Posterior vena cava (tissue), 2 donors: Measurements from ENCODE around the gene TBPL1. TPM values are rescaled to one million over a fixed set of nuclear protein-coding genes. Genes with fewer than 3 reads are reported as not detected.
A peak's percentile ranks its signal among the peaks of the same experiment; 100 is the strongest.
"Not testable (repeated sequence)": the region's sequence is repeated elsewhere in the genome, so short reads cannot be mapped to it uniquely, and the experiment has no call there.

Experiments
- DNase-seq: peaks from one replicate; pipeline ENCODE4 v3.0.0-alpha.2; 2020; ENCODE audit warnings: low spot score
- intact Hi-C, 2 donors: fragments of 100-400 bp; cut with DNase I; formaldehyde crosslinking; loops; one replicate each; pipeline versions ENCODE4 v1.14.1 to v1.14.2; 2022 to 2023
- total RNA-seq, 2 donors: library from RNA; stranded (reverse); fragmentation: NEBNext Ultra II Directional; extraction: Animal tissue kit (Norgen Biotek cat#: 25700); gene quantifications; one replicate each; pipeline ENCODE4 v1.2.1, GENCODE V29; 2021
- donor health status: DM: yes; HTN: yes; CAD: no.
- donor health status: DM: yes; HTN: yes; CAD: no.

Gene TBPL1
- total RNA-seq, 2 donors from 2014 or later = 16.3 to 19.6 TPM

DNA sequence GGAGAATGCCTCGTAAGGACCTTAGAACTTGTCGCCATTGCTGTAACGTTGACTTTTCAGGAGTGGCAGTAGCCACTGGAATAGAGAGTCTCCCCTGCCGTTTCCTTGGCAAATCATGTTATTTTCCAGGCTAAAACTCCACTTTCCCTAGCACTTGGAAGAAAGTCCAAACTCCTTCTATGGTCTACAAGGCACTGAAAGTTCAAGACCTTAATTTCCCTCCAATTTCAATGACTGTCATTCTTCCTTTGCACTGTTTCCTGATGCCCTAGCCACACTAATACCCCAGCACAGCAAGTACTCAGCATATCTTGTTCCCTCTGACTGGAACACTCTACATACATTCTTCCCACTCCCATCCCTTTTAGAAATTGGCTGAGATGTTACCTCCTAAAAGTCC lies 1.8 kb upstream of the TBPL1 start:
- intact Hi-C loops = no loop called here
- no peak for DNase-seq

DNA sequence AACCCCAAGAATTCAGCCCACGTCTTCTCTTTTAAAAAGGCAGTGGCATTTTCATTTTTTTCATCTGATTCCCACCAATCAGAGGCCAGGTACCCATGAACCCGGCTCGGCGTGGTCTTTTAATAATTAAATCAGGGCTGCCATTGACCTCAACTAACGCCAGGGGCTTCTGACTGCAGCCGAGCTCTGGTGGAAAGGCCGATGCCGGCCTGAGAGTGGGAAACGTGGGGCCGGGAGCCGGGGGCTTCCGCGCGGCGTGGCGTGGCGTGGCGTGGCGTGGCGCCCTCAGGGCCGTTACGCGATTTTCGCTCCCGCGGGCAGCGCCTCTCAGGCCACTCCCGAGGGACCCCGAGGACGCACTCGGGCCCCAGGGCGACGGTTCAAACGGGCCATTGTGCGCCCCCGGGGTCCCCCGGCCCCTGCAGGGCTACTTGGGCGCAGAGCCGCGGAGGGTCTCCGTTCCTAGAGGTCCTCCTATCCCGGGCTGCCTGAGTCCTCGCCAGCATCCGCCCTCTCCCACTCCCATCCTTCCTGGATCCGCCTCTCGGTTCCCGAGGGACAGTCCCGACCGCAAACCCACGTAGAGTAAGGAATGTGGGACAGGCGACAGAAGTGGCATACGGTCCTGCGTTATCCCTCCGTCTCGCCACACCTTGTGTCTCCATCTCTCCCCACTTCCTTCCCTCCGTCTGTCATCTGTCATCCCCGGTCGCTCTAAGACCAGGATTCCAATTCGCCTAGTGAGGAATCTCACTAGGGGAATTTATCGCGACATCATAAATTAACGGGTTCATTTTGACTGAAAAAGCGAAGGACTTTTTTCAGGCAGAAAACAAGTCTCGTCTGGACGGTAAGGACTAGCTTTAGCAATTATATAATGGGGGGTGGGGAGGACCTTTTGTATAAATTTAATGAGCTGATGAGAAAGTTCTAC lies 876 bp upstream of the TBPL1 start:
- intact Hi-C loops = no loop called here
- DNase-seq = peak; percentile 92

DNA sequence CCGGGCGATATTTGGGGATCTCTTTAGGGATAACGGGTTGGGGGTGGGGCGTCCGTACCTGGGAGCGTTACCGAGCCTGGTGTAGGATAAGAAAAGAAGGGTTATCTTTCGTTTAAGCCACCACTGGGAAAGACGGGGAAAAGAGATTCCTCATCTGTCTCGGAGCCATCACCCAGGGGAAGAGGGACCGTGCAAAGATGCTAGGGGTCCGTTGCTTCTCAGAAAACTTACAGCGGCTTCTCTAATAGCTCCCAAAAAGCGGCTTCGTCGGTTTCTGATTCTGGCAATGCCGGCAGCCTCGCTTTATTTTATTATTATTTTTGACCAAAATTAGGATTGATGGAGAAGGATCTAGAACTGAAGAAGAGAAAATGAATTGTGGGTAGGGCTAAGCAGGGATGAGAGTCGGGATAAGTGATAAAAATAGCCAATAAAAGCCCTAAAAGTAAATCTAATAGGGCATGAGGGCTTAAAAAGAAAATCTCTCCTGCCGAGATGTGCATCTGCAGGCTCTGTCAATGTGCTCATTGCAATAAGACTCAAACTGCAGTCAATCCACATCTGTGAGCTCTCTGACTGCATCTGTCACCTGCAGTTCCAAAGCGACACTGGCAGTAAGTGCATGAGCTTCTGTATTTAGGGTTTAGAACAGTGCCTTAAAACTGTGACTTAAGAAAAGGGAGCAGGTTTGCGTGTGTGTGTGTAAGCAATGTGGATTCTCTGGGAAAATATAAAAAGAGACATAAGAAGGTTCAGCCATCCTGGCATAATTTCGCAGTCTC lies 801 bp downstream of the TBPL1 start:
- intact Hi-C loops = no loop called here
- no peak for DNase-seq

DNA sequence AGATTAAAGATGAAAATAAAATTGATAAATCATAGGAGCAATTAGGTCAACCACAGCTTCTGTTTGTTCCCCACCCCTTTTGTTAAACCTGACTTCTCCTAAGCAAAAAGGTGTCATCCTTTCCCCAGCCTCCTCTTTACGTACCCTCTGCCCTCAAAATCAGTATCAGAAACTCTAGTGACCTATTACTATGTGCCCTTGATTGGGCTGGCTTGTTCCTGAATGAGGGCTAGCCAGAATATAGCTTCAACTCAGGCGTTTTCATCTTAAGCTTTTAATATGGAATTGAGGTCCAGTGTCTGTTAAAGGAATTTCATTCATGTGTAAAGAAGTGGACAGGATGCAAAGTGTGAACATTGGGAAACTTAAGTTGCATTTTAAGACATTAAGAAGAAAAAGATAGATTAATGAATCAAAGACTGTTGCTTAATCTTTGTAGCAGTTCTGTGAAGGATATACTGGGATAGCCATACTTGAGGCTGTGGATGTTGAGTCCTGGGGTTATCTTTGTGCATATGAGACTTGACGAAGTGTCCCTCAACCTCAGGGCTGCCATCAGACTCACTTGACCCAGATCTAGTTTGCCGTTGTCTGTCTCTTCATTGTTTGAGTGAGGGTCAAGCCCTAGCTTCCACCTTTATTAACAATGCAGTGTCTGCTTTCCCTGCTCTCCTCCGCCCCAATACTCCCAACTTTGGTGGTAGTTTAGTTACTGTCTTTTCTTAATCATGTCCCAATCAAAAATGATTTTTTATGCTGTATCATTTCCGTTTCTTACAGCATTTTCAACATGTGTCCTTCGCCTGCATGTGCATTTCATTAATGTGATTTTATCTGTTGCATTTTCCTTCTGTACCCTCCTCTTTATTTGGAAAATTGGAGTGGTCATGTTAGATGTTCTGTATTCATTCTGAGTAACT lies 1.9 kb downstream of the TBPL1 start:
- no peak for DNase-seq
- intact Hi-C loops = no loop called here

DNA sequence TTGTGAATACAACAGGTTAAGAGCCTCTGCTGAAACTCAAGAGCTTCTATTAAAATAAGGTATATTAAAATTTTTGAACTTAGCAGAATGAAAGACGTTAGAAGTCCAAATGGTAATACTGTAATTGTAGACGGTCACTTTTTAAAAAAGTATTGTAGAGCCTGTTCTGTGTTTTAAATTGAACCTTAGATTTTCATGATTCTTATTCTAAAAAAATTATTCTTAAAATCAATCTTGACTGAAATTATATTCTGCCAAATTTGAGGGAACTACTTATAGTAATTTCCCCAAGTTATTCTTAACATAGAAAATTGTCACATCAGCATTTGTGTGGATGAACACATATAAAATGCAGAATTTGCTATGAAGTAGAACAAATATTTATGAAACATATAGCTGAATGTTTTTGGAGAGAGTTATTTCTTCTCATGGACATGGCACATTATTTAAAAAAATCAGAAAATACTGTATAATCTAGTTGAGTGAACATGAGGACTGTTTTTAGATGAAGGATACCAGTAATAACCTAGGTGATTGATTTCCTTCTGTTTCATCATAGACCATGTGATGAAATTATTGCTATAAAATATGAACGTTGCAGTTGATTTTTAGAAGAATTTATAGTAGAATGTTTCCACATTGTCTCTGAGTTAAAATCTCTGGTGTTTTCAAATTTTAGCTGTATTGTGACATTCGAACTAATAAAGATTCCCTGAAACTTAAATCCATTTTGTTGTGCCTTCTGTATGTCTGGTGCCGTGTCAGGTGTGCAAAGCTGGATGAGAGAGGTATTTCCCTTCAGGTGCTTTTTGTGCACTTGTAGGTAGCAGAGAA lies 2.8 kb downstream of the TBPL1 start:
- DNase-seq = no peak
- intact Hi-C loops = no loop called here

DNA sequence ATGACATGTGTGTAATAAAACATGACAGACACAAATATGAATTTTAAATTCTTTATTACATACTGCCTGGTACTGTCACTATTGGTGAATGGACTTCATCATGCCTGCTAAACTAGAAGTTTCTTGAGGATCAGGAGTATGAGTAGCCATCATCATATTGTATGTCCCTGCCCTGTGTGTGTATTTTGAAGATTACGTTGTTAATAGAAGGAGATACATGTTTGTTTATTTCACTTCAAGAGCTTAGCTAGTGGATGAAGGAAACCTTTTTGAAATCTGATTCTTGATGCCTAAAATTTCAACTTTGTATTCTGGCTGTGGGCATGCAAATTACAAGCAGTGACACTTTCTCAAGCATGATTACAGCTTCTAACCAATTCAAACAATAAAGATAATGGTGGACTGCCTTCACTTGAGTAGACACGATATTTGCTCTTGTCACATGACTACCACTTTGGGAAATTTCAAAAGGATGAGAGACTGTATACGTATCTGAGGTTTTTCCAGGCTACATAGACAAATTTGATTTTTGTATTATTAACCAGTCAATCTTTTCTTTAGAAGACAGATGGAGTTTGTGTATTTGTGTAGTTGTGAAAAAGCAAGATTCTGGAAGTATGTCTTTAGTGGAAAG lies 3.5 kb downstream of the TBPL1 start:
- intact Hi-C loops = no loop called here
- no peak for DNase-seq

DNA sequence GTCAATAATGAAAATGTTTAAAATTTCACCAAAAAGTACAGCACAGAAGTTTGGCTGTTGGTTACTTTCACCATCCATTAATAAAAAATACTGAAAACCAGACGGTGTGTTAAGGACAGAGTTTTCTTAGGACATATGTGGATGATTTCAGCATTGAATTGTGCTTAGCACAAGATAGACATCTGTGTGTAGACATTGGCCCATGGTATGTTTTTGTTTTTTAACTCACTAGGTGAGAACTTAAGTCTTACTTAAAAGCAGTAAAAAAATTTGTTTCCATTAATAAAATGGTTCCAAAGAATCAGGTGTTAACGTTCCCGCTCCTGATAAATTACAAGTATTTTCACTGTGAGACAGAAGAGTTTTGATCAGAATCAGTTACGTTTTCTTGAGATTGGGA lies 4.2 kb downstream of the TBPL1 start:
- intact Hi-C loops = no loop called here

DNA sequence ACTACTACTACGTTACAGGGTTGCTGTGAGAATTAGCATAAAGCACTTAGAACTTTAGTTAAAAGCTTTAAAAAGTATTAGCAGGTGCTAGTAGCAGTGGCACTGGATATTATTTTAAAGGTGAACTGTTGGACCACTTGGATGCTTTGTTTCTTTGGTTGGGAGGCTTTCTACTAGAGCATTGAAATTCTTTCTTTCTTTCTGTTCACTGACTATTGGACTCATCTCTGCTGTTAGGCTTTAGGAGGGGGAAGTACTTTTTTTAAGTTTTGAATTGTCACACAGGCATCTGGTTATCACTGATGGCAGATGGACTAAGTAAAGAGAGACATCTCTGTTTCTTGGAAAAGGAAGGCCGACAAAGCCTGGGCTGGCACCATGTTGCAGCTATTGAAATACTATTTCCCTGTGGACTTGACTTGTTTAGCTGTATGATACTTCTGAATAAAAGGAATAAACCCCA lies 4.8 kb downstream of the TBPL1 start:
- intact Hi-C loops = no loop called here
- DNase-seq = no peak

More for the DNA sequence above, 4.2 kb downstream of the TBPL1 start:
- DNase-seq = no peak

DNA sequence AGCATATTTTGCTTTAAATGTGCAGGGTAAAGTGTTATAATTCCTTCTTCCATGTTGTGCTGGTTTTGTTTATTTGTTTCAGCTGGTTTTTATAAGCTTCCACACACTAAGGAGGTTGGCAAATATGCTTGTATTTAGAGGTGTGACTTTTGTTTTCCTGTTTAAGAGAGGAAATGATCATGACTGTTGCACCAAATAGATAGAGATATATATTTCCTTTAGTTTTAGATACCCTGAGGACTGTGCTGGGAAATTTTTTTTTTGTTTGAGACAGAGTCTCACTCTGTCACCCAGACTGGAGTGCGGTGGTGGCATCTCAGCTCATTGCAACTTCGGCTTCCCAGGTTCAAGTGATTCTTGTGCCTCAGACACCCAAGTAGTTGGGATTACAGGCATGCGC lies 5.8 kb downstream of the TBPL1 start:
- DNase-seq = no peak
- intact Hi-C loops = no loop called here

DNA sequence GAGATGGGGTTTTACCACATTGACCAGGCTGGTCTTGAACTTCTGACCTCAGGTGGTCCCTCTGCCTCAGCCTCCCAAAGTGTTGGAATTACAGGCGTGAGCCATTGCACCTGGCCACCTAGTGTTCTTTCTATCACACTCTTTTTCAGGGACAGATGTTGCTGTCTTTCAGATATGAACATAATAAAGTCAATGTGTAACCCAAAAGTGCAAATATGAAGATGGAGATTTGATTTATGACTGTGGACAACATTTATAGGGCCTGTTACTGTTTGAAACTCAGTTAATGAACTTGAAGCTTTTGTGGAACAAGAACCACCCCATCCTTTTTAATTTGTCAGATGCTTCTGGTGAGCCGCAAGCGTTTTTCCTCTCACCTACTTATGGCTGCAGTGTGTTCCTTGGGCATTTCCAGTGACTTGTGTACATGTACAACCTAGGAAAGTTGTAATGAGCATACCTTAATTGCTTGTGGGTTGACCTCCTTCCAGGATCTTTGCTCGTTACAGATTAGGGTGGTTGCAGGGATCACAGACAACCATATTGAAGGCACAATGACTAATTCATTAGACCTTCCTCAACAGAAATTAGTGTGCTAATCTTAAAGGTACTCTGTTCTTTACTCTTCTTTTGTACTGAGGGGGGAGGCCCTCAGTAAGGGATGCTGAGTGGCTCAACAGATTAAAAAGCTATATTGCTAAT lies 6.8 kb downstream of the TBPL1 start:
- DNase-seq = no peak
- intact Hi-C loops = no loop called here

DNA sequence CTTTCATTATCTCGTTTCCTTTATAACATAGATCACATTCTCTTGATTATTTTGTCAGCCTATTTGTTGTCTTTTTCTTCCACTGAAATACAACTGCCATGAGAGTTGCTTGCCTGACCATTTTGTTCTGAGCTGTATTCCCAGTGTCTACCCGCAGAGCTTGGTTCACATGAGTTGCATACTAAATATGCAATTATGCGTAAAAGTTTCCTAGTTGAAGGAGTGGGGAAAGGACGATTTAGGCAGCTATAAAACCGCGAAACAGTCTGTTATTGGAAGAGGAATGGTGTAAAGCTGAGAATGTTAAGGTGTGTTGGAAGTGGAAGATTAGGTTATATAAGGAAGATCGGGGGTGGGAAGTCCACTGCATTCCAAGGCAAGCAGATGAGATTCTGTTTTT lies 8.8 kb downstream of the TBPL1 start:
- DNase-seq = no peak
- intact Hi-C loops = no loop called here

DNA sequence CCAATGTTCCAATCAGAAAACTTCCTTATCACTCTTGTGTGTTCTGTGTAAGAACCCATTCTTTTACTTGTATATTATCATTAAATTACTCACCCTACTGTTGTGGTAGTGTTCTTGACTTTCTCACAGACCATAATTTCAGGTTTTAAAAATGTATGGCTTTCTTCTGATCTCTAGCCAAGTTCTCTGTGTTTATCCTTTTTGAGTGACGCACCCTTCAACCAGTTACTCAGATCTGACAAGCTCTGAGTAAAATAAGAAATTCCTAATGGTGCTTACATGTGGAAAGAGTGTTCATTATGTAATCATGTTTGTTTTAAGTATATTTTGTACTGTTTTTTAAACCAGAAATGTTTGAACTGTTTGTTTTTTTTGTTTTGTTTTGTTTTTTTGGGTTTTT lies 11.0 kb downstream of the TBPL1 start:
- intact Hi-C loops = no loop called here
- no peak for DNase-seq

DNA sequence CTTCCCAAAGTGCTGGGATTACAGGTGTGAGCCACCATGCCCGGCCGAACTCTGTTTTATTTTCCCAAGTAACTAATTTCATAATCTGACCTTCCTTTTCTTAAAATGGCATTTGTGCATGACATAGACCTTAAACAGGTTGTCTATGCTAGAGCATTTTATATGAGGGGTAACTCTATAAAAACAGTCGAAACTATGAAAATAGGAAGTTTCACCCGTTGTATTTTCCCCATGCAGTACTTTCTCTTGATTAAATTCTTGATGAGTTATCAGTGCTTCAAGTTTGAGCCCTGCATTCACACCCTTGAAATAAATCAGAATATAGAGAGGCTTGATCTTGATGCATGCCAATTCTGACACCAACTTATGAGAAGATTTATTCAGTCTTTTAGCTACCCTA lies 11.7 kb downstream of the TBPL1 start:
- DNase-seq = no peak
- intact Hi-C loops = no loop called here

DNA sequence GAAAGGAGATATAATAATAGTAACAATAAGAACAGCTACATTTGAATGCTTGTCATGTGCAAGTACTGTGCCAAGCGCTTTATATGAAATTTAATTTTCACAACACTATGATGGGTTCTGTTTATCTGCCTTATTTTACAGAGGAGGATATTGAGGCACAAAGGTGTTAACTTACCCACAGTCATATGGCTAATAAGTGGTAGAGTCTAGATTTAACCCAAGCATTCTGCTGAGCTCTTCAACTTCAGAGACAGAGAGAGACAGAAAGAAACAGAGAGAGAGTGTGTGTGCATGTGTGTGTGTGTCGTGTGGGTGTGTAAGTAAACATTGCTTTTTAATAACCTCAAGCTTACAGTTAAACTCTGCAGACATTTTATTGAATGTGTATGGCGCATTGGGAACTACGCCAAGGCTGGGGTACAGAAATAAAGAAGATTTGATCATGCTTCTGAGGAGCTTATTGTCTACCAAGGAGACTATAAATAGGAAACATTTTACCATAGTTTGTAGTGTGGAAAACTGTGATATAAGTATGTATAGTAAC lies 12.9 kb downstream of the TBPL1 start:
- intact Hi-C loops = no loop called here
- no peak for DNase-seq

DNA sequence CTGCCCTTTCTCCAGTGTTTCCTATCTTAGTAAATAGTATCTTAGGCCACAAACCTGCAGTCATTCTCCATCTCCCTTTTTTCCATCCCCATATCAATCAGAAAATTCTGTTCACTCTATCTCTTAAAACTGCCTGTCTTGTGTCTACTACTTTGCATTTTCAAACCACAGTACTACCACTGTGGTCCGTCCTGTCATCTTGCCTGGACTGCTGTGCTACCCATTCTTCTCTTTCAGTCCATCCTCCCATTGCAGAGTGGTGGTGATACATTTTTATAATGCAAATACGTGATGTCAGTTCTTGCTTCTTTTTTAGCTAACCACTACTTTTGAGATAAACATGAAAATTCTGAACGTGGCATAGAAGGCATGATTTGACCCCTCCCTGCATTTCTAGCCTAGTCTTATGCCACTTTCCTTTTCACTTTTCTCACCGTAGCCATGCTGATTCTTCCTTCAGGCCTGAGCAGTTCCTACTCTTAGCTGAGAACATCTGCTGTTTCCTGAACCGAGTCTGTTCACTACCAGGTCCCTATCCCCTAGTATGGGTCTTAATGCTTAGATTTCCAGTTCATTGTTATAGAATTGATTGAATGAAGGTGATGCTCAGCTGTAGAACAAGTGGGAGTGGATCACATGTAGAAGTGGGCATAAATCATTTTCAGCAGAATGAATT lies 13.8 kb downstream of the TBPL1 start:
- intact Hi-C loops = no loop called here

DNA sequence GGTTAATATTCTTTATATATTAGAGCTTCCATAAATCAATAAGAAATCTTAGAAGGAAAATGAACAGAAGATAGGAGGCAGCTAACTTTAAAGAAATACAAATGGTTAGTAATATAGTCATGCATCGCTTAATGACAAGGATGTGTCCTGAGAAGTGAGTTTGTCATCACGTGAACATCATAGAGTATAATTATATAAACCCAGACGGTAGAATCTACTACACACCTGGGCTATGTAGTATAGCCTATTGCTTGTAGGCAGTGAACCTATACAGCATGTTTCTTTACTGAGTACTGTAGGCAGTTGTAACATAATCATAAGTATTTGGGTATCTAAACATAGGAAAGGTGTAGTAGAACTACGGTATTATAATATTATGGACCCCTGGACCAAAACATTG lies 14.3 kb downstream of the TBPL1 start:
- intact Hi-C loops = no loop called here
- no peak for DNase-seq

More for the DNA sequence above, 13.8 kb downstream of the TBPL1 start:
- no peak for DNase-seq

DNA sequence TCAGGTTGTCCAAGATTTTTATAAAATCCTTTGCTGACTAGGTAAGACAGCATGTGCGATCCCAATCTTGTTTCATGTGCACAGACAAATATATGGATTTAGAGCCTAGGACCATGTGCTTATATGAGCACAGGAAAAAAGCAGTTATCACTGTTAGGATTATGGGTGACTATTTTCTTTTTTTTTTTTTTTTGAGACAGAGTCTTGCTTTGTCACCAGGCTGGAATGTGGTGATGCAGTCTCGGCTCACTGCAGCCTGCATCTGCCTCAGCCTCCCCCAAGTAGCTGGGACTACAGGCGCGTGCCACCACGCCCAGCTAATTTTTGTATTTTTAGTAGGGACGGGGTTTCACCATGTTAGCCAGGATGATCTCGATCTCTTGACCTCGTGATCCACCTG lies 14.8 kb downstream of the TBPL1 start:
- DNase-seq, intact Hi-C loops: not testable (repeated sequence)
